Measurements from ENCODE around the gene PTPRE.

GRCh38 chr10:128071417-128071782 lies 164.5 kb downstream of the PTPRE start:
- no peak for TF ChIP-seq POLR2A (IDR thresholded peaks at IDR 0.05; ENCODE audit: low read depth, low read length)
- no peak for TF ChIP-seq POLR2AphosphoS5 (IDR thresholded peaks at IDR 0.05; ENCODE audit: low read depth, low read length)
- no peak for TF ChIP-seq TAF1 (IDR thresholded peaks at IDR 0.05; ENCODE audit: borderline replicate concordance, low read depth, low read length)
